Epidermal melanocyte (primary cell): Measurements from ENCODE around the gene PTGER2.
A peak's percentile ranks its signal among the peaks of the same experiment; 100 is the strongest.

Experiments used
- DNase-seq: peaks from one replicate; pipeline ENCODE4 v3.0.0; 2011; ENCODE audit warnings: low spot score; ENCODE audit not compliant: insufficient read length

The PTGER2 gene

DNA sequence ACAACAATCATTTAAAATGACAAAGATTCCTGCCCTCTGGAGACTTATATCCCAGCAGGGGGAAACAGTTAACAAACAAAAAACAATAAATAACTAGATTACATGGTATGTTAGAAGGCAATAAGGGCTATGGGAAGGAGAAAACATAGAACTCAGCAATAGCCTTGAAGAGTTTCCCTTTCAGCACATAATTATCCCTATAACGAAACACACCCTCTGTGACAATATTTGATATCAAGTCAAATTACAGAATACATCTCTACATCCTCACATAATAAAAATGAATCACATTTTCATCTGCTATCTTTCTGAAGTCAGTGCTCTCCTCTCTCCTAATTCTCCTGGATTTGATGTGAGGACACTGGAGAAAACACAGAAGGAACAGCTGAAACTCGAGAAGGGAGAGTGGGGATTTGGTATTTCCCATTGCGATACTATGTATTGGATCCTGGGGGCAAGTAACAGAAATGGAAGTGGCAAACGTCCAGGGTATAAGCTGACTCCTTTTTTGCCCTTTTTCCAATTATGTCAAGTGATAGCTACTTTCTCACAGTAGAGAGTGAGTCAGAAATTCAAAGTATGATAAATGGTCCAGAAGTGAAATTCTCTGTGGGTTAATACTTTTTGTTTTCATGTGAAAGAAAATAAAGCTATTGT is 9.7 kb upstream of the PTGER2 start:
- no peak for DNase-seq

DNA sequence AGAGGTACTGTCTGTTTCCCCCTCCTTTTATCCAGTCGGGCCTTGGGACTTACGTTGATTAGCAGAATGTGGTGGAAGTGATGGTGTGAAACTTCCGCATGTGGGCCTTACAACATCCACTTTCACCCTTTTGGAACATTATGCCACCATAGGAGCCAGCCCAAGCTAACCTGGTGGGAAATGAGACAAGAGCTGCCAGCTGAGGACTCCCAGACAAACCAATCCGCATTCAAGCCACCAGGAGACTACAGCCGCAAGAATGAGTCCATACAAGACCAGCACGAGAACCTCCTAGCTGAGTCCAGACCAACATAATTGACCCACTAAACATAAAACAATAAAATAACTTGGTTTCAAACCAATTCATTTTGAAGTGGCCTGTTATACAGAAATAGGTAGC is 9.1 kb upstream of the PTGER2 start:
- DNase-seq: no peak

DNA sequence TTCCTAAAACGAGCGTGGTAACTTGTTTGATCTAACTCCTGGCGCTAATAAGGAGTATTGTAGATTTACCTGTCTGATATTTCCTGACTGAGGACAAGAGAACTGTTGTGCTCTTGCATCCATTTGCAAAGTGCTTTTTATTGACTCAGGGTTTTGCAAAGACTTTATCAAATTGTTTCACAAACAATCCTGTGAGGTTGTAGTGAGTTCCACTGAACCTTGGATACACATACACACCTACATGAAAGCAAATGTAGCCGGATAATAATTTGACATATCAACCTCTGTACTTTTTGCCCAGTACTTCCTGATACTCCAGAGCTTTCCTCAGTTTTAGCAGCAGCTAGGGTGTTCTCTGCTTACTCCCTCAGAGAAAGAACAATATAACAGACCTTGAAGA is 6.7 kb upstream of the PTGER2 start:
- DNase-seq: no peak

DNA sequence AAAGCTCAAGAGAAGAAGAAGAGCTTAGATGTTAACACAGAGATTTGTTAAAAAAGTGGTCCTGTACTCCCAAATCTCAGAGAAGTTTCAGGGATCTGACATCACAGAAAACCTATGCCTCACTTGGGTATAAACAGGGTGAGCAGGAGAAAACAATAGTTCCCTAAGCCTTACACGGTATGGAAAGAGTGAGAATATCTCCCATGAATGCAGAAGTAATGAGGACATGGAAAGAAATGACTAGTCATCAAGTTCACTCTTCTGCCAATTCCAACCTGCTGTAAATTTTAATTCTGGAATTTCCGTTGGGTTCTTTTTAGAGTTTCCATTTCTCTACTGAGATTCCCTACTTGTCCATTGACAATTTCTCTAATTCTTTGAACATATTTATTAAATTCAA is 6.2 kb upstream of the PTGER2 start:
- no peak for DNase-seq

DNA sequence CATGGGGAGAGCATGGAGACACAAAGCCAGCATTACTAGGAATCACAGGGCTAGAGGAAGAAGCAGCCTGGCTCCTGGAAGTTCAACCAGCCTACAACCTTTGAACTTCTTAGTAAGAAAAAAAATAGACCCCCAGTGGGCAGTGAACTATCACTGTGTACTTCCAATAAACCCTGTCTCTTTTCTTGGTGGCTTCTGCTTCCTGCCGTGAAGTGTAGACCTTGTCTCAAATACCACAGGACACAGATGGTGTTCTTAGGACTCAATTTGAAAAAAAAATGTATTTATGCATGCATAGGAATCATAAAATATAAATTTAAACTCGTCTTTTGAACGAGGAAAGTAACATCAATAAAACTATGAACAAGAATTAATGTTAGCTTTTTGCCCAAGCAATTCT is 3.6 kb upstream of the PTGER2 start:
- DNase-seq: no peak

DNA sequence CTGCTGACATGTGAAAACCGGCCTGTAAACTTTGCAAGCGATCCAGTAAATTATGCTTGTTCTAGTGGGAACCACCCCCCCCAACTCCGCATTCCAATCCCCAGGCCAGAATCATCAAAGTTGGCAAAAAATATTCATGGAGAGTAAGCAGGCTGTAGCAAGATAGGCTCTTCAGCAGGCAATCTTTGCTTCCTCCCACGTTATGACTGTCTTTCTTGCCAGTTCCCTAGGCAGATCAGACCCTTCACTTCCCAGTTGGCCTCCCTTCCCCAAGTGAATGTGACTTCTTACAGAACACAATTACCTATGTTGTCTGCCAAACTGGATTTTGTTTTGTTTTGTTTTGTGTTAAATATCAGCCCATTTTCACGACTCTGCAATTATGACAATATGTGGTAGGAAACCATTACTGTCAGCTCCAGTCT is 1.2 kb upstream of the PTGER2 start:
- no peak for DNase-seq

DNA sequence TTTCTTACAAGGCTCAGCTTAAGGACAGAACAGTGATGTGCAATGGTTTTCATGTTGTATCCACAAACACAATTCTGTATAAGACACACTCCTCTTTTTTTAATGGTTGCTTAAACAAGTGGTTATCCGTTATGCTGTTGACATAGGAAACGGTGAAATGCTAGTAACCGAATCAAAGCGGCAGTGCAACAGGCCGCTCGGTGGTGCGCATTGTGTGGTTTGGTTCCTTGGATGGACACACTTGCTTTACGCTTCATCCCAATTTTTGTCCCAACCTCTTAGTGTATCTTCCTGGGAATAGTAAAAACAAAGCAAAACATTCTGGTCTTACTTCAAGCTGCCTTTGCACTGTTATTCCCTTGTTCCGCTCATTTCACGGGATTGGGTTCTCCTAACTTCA is 650 bp upstream of the PTGER2 start:
- no peak for DNase-seq

DNA sequence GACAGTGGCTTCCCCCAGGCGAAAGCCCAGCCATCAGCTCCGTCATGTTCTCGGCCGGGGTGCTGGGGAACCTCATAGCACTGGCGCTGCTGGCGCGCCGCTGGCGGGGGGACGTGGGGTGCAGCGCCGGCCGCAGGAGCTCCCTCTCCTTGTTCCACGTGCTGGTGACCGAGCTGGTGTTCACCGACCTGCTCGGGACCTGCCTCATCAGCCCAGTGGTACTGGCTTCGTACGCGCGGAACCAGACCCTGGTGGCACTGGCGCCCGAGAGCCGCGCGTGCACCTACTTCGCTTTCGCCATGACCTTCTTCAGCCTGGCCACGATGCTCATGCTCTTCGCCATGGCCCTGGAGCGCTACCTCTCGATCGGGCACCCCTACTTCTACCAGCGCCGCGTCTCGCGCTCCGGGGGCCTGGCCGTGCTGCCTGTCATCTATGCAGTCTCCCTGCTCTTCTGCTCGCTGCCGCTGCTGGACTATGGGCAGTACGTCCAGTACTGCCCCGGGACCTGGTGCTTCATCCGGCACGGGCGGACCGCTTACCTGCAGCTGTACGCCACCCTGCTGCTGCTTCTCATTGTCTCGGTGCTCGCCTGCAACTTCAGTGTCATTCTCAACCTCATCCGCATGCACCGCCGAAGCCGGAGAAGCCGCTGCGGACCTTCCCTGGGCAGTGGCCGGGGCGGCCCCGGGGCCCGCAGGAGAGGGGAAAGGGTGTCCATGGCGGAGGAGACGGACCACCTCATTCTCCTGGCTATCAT is 663 bp downstream of the PTGER2 start:
- DNase-seq: no peak

DNA sequence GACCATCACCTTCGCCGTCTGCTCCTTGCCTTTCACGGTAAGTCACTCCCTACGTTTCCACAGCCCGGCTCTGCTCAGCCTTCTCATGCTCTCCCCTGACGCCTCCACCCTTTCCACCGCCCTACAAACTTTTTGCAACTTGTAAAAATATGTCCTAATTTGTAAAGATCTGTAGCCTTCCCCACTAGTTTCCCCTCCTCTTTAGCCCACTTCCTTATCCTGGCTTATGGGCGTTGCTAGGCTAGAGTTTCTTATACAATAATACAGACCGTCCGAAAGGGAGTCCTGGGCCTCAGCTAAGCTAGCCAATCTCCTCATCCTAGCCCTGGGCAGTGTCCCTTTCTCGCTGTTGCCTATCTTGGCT is 1.2 kb downstream of the PTGER2 start:
- DNase-seq: no peak

DNA sequence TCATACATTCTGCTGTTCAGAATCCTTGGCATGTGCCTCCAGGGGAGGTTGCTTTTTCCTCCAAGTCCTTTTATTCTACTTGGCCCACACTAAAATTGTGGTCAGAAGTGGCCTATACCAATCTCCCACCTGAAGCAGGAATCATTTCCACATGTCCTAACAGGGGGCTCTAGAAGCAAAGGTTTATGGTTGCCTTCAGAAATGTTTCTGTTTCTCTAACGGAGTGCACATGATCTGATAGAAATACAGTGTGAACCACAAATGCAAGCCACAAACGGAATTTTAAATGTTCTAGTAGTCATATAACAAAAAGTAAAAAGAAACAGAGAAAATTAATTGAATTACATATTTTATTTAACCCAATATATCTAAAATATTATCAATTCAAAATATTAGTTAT is 4.0 kb downstream of the PTGER2 start:
- DNase-seq: no peak

DNA sequence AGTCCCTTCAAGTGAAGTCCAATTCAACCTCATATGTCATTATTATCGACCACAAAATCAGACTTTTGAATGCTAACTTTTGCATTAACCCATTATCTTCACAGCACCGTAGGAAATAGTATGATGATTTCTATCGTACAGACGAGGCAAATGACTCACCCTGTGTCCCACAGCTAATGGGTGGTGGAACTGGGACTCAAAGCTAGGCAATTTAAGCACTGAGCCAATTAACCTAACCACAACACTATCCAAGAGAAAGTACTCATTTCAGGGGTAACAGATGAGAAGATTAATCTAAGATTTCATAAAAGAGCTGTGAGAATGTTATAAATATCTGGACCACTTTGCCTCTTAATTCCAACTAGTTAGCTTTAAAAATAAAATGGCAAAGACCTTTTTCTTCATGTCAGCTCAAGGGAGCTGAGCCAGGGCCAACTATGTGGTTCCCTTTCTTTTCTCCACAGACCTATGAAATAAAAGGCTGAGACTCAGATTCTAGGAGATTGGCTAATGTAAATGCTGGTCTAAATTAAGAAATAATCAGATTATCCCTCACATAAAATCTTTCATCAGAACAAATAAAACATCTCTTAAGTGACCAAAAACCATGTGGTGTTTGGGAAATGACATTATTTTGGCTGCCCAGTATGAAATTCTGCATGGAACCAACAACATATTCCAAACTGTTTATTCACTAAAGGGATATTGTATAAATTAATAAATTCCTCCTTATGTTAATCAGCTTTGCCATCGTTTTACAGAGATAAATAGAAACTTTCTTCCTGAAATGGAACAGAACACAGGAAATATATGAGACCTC is 4.9 kb downstream of the PTGER2 start:
- no peak for DNase-seq

DNA sequence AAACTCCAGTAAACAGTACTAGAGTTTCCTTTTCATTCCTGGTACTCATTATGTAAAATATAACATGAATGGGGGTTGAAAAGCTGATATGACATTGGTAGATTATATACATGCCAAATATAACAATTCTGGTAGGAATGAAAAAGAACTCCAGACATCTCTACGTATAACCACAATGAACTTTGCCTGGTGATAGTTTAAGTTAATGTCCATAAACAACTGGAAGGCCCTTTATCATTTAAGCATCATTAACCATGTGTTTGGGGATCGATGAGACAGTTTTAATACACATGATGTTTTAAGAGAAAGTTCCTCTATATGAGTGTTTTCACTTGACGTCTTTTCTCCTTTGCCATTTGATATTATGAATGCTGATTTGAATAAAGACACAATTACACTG is 5.8 kb downstream of the PTGER2 start:
- no peak for DNase-seq

DNA sequence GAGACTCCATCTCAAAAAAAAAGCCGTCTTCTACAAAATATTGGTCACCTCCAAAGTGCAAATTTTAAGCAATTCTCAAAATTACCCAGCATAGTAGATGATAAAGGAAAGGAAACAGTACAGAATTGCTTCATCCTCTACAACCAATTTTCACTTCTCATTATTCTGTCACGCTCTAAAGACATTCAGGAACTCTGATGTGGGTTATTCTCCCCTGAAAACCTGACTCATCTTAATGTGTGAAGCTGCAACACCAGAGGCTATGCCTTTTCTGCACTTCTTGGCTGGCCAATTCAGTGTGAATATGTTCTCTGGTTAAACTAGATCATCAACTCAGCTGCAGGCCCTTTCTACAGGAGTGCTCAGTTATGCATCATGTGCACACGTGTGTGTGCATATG is 11.0 kb downstream of the PTGER2 start:
- no peak for DNase-seq

DNA sequence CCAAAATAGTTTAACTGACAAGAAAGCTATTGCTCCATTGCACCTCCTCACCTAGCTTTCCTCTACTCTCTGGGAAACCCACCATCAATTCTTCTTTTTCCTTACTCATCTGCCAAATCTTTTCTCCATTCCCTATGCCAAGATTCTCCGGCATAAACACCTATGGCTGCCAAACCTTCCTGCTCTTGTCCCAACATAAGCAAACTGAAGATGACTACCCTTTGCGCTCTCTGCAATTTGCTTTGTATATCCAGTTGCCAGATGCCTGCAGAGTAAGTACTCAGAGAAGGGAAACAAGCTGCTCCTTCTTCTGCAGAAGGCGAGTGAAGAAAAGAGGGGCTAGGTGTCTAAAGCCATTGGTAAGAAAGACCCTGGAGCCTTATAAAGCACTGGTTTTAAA is 11.5 kb downstream of the PTGER2 start:
- DNase-seq: no peak

DNA sequence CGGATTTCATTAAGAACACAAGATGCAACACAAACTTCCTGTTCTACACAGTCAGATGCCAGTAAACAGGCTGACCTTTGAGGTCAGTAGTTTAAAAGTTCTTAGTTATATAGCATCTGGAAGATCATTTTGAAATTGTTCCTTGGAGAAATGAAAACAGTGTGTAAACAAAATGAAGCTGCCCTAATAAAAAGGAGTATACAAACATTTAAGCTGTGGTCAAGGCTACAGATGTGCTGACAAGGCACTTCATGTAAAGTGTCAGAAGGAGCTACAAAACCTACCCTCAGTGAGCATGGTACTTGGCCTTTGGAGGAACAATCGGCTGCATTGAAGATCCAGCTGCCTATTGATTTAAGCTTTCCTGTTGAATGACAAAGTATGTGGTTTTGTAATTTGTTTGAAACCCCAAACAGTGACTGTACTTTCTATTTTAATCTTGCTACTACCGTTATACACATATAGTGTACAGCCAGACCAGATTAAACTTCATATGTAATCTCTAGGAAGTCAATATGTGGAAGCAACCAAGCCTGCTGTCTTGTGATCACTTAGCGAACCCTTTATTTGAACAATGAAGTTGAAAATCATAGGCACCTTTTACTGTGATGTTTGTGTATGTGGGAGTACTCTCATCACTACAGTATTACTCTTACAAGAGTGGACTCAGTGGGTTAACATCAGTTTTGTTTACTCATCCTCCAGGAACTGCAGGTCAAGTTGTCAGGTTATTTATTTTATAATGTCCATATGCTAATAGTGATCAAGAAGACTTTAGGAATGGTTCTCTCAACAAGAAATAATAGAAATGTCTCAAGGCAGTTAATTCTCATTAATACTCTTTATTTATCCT is 13.5 kb downstream of the PTGER2 start:
- DNase-seq: peak; percentile 36

DNA sequence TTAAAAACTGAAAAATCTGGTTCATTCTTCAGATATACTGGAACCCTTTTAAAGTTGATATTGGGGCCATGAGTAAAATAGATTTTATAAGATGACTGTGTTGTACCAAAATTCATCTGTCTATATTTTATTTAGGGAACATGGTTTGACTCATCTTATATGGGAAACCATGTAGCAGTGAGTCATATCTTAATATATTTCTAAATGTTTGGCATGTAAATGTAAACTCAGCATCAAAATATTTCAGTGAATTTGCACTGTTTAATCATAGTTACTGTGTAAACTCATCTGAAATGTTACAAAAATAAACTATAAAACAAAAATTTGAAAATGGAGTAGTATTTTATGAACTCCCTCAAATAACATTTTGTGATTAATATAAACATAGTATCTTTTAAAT is 14.2 kb downstream of the PTGER2 start:
- DNase-seq: no peak

DNA sequence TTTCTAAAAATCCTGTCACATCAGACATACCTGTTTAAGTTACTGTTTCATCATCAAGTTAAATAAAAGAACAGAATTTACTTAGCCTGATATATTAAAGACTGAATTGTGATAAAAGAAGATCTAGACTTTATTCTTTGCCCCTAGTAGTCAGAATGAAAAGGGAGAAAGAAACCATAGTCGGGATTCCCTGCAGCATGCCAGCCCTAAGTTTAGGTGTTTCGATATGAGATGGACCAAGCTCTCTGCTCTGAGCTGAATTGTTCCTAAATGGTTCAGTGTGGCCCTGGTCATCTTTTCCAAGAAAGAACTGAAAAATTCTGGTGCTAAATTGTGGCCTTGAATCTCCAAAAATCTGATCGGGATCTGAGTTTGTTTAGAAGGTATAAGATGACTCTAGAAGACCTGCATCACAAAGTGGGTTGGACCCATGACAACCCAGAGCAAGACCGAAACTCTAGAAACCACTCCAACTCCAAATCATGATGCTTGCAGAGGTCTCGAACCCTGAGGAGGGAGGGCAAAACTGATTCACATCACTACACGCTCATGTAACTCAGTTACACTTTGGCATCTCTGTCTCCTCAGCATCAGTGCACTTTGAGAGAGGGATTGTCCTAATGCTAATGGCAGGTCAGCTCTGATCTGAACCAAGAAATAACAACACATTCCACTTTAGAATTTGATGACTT is 15.7 kb downstream of the PTGER2 start:
- no peak for DNase-seq

DNA sequence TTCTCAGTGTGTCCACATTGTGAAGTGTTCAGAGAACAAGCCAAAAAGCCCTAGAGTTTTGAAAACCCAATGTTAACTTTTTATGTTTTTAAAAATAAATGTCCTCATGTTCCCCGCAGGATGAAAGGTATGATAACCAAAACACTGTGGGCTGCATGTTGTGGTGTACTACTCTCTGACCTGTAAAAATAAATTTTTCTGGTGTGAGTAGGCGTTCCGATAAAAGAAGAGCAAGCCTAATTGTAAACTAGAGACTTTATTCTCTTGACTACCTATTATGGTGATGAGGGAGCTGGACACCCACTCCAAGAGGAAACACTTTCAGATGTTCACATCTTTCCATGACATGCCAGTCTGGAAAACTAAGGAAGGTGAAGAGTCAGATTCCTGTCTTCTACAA is 18.2 kb downstream of the PTGER2 start:
- DNase-seq: no peak

DNA sequence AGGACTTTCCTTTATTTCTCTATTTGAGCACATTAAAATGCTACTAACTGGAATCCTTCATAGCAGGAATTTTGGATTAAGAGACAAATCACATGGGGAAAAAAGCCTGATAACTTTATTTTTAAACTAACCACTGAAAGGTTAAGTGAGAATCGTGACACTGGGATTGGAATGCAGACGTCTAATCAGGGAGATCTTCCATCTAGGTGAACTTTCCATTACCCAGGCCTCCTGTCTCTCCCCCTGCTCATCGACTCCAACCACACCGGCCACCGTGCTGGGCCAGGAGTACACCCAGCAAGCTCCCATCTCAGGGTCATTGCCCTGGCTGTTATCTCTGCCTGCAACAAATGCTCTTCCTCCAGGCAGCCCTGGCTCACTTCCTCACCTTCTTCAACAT is 19.0 kb downstream of the PTGER2 start:
- no peak for DNase-seq

DNA sequence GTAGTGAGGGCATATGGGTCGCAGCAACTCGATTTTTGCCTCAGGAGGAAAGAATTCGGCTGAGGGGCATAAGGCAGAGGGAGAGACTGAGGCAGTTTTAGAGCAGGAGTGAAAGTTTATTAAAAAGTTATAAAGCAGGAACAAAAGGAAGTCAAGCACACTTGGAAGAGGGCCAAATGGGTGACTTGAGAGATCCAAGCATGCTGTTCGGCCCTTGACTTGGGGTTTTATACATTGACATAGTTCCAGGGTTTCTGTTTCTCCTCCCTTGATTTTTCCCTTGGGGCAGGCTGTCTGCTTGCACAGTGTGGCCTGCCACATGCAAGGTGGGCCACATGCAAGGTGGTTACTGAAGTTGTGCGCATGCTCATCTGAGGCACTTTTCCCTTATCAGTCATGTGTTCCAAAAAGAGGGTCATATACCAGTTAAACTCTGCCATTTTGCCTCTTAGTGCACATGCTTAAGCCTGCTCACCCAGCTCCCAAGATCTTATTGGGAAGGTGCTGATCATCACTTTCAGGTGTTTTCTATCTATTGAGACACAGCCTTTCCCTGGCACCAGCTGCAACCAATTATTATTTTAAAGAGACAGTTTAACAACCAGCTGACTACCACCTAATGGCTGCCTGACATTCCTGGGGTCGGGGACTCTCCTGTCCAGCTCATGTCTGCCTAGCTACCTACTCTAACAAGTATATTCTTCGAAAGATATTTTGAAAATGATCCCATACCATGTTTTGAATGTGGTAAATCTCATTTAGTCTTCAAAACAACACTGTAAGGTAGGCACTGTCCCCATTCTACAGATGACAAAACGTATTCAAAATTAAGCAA is 19.9 kb downstream of the PTGER2 start:
- DNase-seq: no peak
